ENCODE data around the gene AGPAT2.

GRCh38 chr9:136729144-136729543 is 41.9 kb upstream of the AGPAT2 start:
- TF ChIP-seq ZNF792 (tag by site-specific recombination; IDR thresholded peaks at IDR 0.05) = no peak
- TF ChIP-seq CTCF (tag by site-specific recombination; IDR thresholded peaks at IDR 0.05) = no peak
- no peak for TF ChIP-seq ZNF175 (tag by site-specific recombination; IDR thresholded peaks at IDR 0.05)
- TF ChIP-seq ZBTB20 (tag by site-specific recombination; IDR thresholded peaks at IDR 0.05) = no peak
- no peak for TF ChIP-seq PBX3 (CRISPR knock-in tag; IDR thresholded peaks at IDR 0.05)
- TF ChIP-seq REST (tag by site-specific recombination; IDR thresholded peaks at IDR 0.05) = no peak
- TF ChIP-seq SP2 (tag by site-specific recombination; IDR thresholded peaks at IDR 0.05) = no peak
- no peak for TF ChIP-seq KLF10 (tag by site-specific recombination; IDR thresholded peaks at IDR 0.05)
- TF ChIP-seq ZNF701 (tag by site-specific recombination; IDR thresholded peaks at IDR 0.05) = no peak
- TF ChIP-seq REPIN1 (tag by site-specific recombination; IDR thresholded peaks at IDR 0.05; ENCODE audit: low read depth) = no peak
- TF ChIP-seq ZNF501 (tag by site-specific recombination; IDR thresholded peaks at IDR 0.05) = no peak
